ENCODE measurements around the gene TRPV2.

TRPV2 gene

GRCh38 chr17:16466407-16466806 is 51.0 kb downstream of the TRPV2 start:
- DNase-seq (no peak), ATAC-seq (ENCODE audit: insufficient read depth, low read depth) (no peak)
- no peaks in the 10 kb centered on the region for H3K4me1 ChIP-seq (ENCODE audit: insufficient read depth, low read length)
- TF ChIP-seq CTCF (IDR thresholded peaks at IDR 0.05; ENCODE audit: borderline replicate concordance, extremely low read depth, low read length, poor library complexity, severe bottlenecking), result no peak
- TF ChIP-seq EZH2 (IDR thresholded peaks at IDR 0.05; ENCODE audit: borderline replicate concordance, low read depth, low read length, severe bottlenecking), result no peak
- peaks cover 27% of the 10 kb centered on the region for H4K20me1 ChIP-seq (ENCODE audit: insufficient read depth, low read length)
- no peaks in the 10 kb centered on the region for H3K27me3 ChIP-seq (ENCODE audit: insufficient read depth, low read length, poor library complexity)
- no peaks in the 10 kb centered on the region for H3K9me3 ChIP-seq (ENCODE audit: insufficient read depth, low read length, severe bottlenecking)
- no peak overlapping the region for H3K27ac ChIP-seq (ENCODE audit: low read length)
- no peak overlapping the region for H3K9ac ChIP-seq (ENCODE audit: low read depth, low read length)
- no peak overlapping the region for H2AFZ ChIP-seq (ENCODE audit: low read depth, low read length)
- no peak overlapping the region for H3K4me3 ChIP-seq (ENCODE audit: low read depth in 1 of 2, low read length in 2 of 2)
- H3K79me2 ChIP-seq (ENCODE audit: insufficient read depth, low read length), result no peaks in the 10 kb centered on the region
- no peak overlapping the region for H3K4me2 ChIP-seq (ENCODE audit: insufficient read depth, low read length)
- H3K36me3 ChIP-seq (ENCODE audit: insufficient read depth, low read length), result peaks cover 13% of the 10 kb centered on the region

- DNase-seq (no peak), ATAC-seq (ENCODE audit: insufficient read depth, low read depth) (no peak)
- peaks cover 26% of the 10 kb centered on the region for H4K20me1 ChIP-seq (ENCODE audit: insufficient read depth, low read length)
- H3K27me3 ChIP-seq (ENCODE audit: insufficient read depth, low read length, poor library complexity), result no peaks in the 10 kb centered on the region
- H3K4me3 ChIP-seq (ENCODE audit: low read depth in 1 of 2, low read length in 2 of 2), result no peak overlapping the region
- peaks cover 13% of the 10 kb centered on the region for H3K36me3 ChIP-seq (ENCODE audit: insufficient read depth, low read length)
- no peaks in the 10 kb centered on the region for H3K9me3 ChIP-seq (ENCODE audit: insufficient read depth, low read length, severe bottlenecking)
- no peak overlapping the region for H3K27ac ChIP-seq (ENCODE audit: low read length)
- TF ChIP-seq EZH2 (IDR thresholded peaks at IDR 0.05; ENCODE audit: borderline replicate concordance, low read depth, low read length, severe bottlenecking) (no peak), CTCF (IDR thresholded peaks at IDR 0.05; ENCODE audit: borderline replicate concordance, extremely low read depth, low read length, poor library complexity, severe bottlenecking) (no peak)
- no peak overlapping the region for H3K9ac ChIP-seq (ENCODE audit: low read depth, low read length)
- H3K4me1 ChIP-seq (ENCODE audit: insufficient read depth, low read length), result no peaks in the 10 kb centered on the region
- no peak overlapping the region for H2AFZ ChIP-seq (ENCODE audit: low read depth, low read length)
- no peak overlapping the region for H3K4me2 ChIP-seq (ENCODE audit: insufficient read depth, low read length)
- H3K79me2 ChIP-seq (ENCODE audit: insufficient read depth, low read length), result no peaks in the 10 kb centered on the region
Measured at GRCh38 chr17:16467044-16467443, 51.7 kb downstream of the TRPV2 start.

GRCh38 chr17:16467886-16468285 is 52.5 kb downstream of the TRPV2 start:
- Histone ChIP-seq H3K27me3 (ENCODE audit: insufficient read depth, low read length, poor library complexity) (no peaks in the 10 kb centered on the region), H3K36me3 (ENCODE audit: insufficient read depth, low read length) (peaks cover 13% of the 10 kb centered on the region), H2AFZ (ENCODE audit: low read depth, low read length) (no peak overlapping the region), H3K4me3 (ENCODE audit: low read depth in 1 of 2, low read length in 2 of 2) (no peak overlapping the region), H3K79me2 (ENCODE audit: insufficient read depth, low read length) (no peaks in the 10 kb centered on the region), H3K4me1 (ENCODE audit: insufficient read depth, low read length) (no peaks in the 10 kb centered on the region), H3K4me2 (ENCODE audit: insufficient read depth, low read length) (no peak overlapping the region), H3K9ac (ENCODE audit: low read depth, low read length) (no peak overlapping the region), H3K27ac (ENCODE audit: low read length) (no peak overlapping the region), H4K20me1 (ENCODE audit: insufficient read depth, low read length) (peaks cover 26% of the 10 kb centered on the region), H3K9me3 (ENCODE audit: insufficient read depth, low read length, severe bottlenecking) (no peaks in the 10 kb centered on the region)
- ATAC-seq (ENCODE audit: insufficient read depth, low read depth), result no peak
- no peak for DNase-seq
- TF ChIP-seq EZH2 (IDR thresholded peaks at IDR 0.05; ENCODE audit: borderline replicate concordance, low read depth, low read length, severe bottlenecking), result no peak
- TF ChIP-seq CTCF (IDR thresholded peaks at IDR 0.05; ENCODE audit: borderline replicate concordance, extremely low read depth, low read length, poor library complexity, severe bottlenecking), result no peak
